ENCODE results near the gene VCAN.

The VCAN gene

DNA sequence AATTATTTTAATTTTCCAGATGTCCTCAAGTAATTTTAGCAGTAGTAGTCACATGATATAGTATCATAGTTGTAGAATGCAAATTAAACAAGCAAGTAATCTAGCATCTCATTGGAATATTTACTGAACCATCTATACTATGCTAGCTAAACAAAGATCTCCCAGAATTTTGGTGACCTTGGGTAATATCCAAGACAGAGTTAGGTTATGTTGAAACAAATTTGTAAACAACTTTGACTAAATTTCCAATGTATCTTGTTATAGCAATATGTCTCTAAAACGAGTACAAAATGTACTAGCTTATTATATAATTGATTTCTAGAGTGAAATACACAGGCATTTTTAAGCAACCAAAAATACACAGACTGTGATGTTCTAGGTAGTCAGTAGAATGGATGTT, 41.5 kb downstream of the VCAN start:
- Histone ChIP-seq H3K9me3 (ENCODE audit: control insufficient read depth in 2 of 2, low read length in 2 of 2) (no peaks in the 10 kb centered on the region), H3K4me1 (ENCODE audit: control insufficient read depth in 2 of 2, insufficient read depth in 2 of 2, low read length in 2 of 2) (no peaks in the 10 kb centered on the region), H3K36me3 (ENCODE audit: control insufficient read depth in 2 of 2, insufficient read depth in 2 of 2, low read length in 2 of 2) (no peaks in the 10 kb centered on the region), H3K9ac (ENCODE audit: low read depth in 1 of 2, low read length in 2 of 2) (no peak overlapping the region), H3K27me3 (ENCODE audit: control insufficient read depth in 2 of 2, insufficient read depth in 2 of 2, low read length in 2 of 2) (no peaks in the 10 kb centered on the region), H3K27ac (ENCODE audit: low read depth in 2 of 2, low read length in 2 of 2) (no peak overlapping the region), H3K4me3 (ENCODE audit: low read length in 2 of 2) (no peak overlapping the region)

DNA sequence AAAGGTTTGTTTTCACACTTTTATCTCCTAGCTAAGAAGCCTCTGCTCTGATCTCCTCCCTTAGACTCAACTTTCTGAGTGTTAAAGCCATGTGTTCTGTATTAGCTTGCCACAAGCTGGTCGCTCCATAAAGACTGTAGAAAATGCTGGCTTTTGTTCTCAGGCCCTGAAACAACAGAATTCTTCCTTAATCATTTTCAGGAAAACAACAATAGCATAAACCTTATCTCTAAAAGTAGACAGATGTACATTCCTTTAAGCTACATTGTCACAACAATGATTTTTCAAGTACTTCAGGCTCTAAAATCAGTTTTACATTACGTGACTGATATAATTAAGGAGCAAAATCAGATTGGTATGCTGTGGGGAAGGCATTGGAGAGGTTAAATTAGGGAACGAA, 41.9 kb downstream of the VCAN start:
- H3K27me3 ChIP-seq (ENCODE audit: control insufficient read depth in 2 of 2, insufficient read depth in 2 of 2, low read length in 2 of 2): no peaks in the 10 kb centered on the region
- no peaks in the 10 kb centered on the region for H3K36me3 ChIP-seq (ENCODE audit: control insufficient read depth in 2 of 2, insufficient read depth in 2 of 2, low read length in 2 of 2)
- no peaks in the 10 kb centered on the region for H3K9me3 ChIP-seq (ENCODE audit: control insufficient read depth in 2 of 2, low read length in 2 of 2)
- H3K9ac ChIP-seq (ENCODE audit: low read depth in 1 of 2, low read length in 2 of 2): no peak overlapping the region
- no peaks in the 10 kb centered on the region for H3K4me1 ChIP-seq (ENCODE audit: control insufficient read depth in 2 of 2, insufficient read depth in 2 of 2, low read length in 2 of 2)
- no peak overlapping the region for H3K27ac ChIP-seq (ENCODE audit: low read depth in 2 of 2, low read length in 2 of 2)
- no peak overlapping the region for H3K4me3 ChIP-seq (ENCODE audit: low read length in 2 of 2)

DNA sequence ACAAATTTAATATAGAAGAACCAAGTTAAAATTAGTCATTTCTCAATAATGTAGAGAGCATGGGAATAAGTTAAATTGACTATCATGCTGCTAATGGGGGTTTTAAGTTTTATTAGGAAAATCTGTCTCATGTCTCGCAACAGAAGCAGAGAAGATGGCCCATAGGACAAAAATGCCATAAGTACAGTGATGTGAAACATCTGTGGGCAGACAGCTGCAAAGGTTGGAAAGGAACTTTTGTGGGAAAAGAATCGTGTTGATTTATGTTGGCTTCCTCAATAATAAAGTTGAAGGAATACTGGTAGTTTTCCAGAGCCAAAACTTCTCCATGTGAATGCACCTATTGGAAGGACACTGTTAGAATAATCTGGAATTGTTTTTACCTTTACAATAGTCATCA, 44.8 kb downstream of the VCAN start:
- Histone ChIP-seq H3K9ac (ENCODE audit: low read depth in 1 of 2, low read length in 2 of 2) (no peak overlapping the region), H3K27ac (ENCODE audit: low read depth in 2 of 2, low read length in 2 of 2) (no peak overlapping the region), H3K27me3 (ENCODE audit: control insufficient read depth in 2 of 2, insufficient read depth in 2 of 2, low read length in 2 of 2) (no peaks in the 10 kb centered on the region), H3K4me1 (ENCODE audit: control insufficient read depth in 2 of 2, insufficient read depth in 2 of 2, low read length in 2 of 2) (no peaks in the 10 kb centered on the region), H3K9me3 (ENCODE audit: control insufficient read depth in 2 of 2, low read length in 2 of 2) (no peaks in the 10 kb centered on the region), H3K36me3 (ENCODE audit: control insufficient read depth in 2 of 2, insufficient read depth in 2 of 2, low read length in 2 of 2) (no peaks in the 10 kb centered on the region), H3K4me3 (ENCODE audit: low read length in 2 of 2) (no peak overlapping the region)

DNA sequence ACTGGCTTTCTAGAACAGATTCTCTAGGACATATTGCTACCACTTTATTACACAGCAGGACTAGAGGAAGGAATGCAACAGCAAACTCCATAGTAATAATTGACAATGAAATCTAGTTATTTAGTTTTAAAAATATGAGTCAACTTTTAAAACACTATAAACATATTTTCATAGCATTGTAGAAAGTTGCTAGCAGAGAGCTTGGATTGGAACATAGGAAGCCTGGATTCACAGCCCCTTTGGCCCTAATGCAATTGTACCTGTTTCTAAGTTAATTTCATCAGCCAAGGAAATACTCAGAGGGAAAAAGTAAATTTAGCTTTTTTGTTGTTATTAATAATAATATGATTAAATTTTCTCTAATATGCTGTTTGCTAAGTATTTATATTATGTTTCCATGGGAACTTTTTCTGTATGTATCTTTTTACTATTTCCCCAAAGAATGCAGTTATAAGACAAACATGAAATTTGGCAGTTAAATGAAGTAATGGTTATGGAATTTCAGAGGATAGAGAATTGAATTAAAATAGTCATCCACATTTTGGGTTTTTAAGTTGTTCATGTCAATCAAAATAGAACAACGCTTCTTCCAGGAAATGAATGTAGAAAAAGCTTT, 45.6 kb downstream of the VCAN start:
- H3K9me3 ChIP-seq (ENCODE audit: control insufficient read depth in 2 of 2, low read length in 2 of 2): no peaks in the 10 kb centered on the region
- H3K27ac ChIP-seq (ENCODE audit: low read depth in 2 of 2, low read length in 2 of 2): no peak overlapping the region
- H3K36me3 ChIP-seq (ENCODE audit: control insufficient read depth in 2 of 2, insufficient read depth in 2 of 2, low read length in 2 of 2): no peaks in the 10 kb centered on the region
- no peaks in the 10 kb centered on the region for H3K27me3 ChIP-seq (ENCODE audit: control insufficient read depth in 2 of 2, insufficient read depth in 2 of 2, low read length in 2 of 2)
- no peaks in the 10 kb centered on the region for H3K4me1 ChIP-seq (ENCODE audit: control insufficient read depth in 2 of 2, insufficient read depth in 2 of 2, low read length in 2 of 2)
- no peak overlapping the region for H3K9ac ChIP-seq (ENCODE audit: low read depth in 1 of 2, low read length in 2 of 2)
- no peak overlapping the region for H3K4me3 ChIP-seq (ENCODE audit: low read length in 2 of 2)

DNA sequence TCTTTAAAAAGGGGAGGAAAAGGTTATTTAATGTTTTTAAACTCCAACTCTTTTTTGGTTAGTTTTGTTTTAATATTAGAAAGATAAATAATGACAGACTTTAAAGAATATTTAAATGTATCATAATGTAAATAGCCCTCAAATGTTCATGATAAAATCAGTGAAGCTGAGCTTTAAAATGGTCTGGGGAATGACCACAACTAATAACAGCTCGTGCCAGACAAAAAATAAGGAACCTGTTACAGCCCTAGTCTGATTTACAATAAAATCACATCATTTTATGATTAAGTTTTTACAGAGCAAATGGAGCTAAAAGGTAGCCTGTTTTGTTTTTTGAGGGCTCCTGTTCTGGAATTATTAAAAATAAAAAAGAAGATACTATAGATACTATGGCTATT, 46.1 kb downstream of the VCAN start:
- H3K4me1 ChIP-seq (ENCODE audit: control insufficient read depth in 2 of 2, insufficient read depth in 2 of 2, low read length in 2 of 2): no peaks in the 10 kb centered on the region
- H3K9me3 ChIP-seq (ENCODE audit: control insufficient read depth in 2 of 2, low read length in 2 of 2): no peaks in the 10 kb centered on the region
- H3K9ac ChIP-seq (ENCODE audit: low read depth in 1 of 2, low read length in 2 of 2): no peak overlapping the region
- H3K27ac ChIP-seq (ENCODE audit: low read depth in 2 of 2, low read length in 2 of 2): no peak overlapping the region
- no peaks in the 10 kb centered on the region for H3K36me3 ChIP-seq (ENCODE audit: control insufficient read depth in 2 of 2, insufficient read depth in 2 of 2, low read length in 2 of 2)
- H3K4me3 ChIP-seq (ENCODE audit: low read length in 2 of 2): no peak overlapping the region
- H3K27me3 ChIP-seq (ENCODE audit: control insufficient read depth in 2 of 2, insufficient read depth in 2 of 2, low read length in 2 of 2): no peaks in the 10 kb centered on the region

DNA sequence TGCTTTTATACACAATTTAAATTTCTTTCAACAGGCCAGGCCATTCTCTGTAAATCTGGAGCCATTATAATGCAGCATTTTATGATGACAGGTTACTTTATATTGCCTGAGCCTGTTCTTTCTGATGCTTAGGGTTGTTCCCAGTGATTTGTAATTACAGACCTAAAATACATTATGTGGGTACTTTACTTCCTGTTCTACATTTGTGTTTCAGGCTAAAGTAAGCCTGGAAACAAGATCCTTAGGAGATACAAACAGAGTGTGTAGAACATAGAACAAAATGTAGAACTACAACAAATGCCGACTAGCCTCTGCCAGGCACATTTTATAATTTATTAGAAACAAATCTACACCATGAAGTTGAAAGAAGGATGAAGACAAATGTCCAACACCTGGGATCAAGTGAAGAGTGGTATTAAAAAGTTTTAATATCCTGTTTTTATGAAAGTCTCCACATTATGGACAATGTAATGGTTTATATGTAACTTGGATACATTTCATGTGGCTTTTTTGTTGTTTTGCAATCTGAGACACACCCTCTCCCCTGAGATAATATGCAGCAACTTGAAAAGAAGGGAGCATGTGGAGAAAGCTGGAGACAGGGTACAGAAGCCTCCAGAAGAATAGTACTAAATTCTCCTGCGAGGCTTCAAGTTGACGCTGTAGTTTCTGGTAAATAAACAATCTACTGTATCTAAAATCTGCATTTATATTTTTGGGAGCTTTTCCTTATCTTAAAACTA, 46.9 kb downstream of the VCAN start:
- H3K27ac ChIP-seq (ENCODE audit: low read depth in 2 of 2, low read length in 2 of 2): no peak overlapping the region
- no peak overlapping the region for H3K4me3 ChIP-seq (ENCODE audit: low read length in 2 of 2)
- H3K9me3 ChIP-seq (ENCODE audit: control insufficient read depth in 2 of 2, low read length in 2 of 2): no peaks in the 10 kb centered on the region
- H3K36me3 ChIP-seq (ENCODE audit: control insufficient read depth in 2 of 2, insufficient read depth in 2 of 2, low read length in 2 of 2): no peaks in the 10 kb centered on the region
- H3K9ac ChIP-seq (ENCODE audit: low read depth in 1 of 2, low read length in 2 of 2): no peak overlapping the region
- H3K4me1 ChIP-seq (ENCODE audit: control insufficient read depth in 2 of 2, insufficient read depth in 2 of 2, low read length in 2 of 2): no peaks in the 10 kb centered on the region
- no peaks in the 10 kb centered on the region for H3K27me3 ChIP-seq (ENCODE audit: control insufficient read depth in 2 of 2, insufficient read depth in 2 of 2, low read length in 2 of 2)

DNA sequence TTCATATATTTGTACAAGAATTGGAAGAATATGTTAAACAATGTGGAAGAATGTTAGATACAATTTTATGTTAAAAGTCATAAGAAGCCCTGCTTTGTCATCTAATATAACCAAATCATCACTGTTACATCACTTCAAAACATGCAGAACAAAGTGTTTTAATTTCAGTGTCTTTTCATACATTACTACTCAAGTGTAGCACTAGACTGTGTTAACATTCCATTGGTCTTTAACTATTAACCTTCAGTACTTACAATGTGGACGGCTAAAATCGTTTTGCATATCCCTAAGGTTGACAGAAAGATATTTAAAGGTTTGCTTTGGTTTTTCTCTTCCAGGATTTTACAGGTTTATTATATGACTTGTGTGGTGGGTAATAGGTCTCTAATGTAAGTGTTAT, 50.9 kb downstream of the VCAN start:
- Histone ChIP-seq H3K27ac (ENCODE audit: low read depth in 2 of 2, low read length in 2 of 2) (no peak overlapping the region), H3K36me3 (ENCODE audit: control insufficient read depth in 2 of 2, insufficient read depth in 2 of 2, low read length in 2 of 2) (no peaks in the 10 kb centered on the region), H3K4me3 (ENCODE audit: low read length in 2 of 2) (no peak overlapping the region), H3K9me3 (ENCODE audit: control insufficient read depth in 2 of 2, low read length in 2 of 2) (no peaks in the 10 kb centered on the region), H3K9ac (ENCODE audit: low read depth in 1 of 2, low read length in 2 of 2) (no peak overlapping the region), H3K4me1 (ENCODE audit: control insufficient read depth in 2 of 2, insufficient read depth in 2 of 2, low read length in 2 of 2) (no peaks in the 10 kb centered on the region), H3K27me3 (ENCODE audit: control insufficient read depth in 2 of 2, insufficient read depth in 2 of 2, low read length in 2 of 2) (no peaks in the 10 kb centered on the region)

DNA sequence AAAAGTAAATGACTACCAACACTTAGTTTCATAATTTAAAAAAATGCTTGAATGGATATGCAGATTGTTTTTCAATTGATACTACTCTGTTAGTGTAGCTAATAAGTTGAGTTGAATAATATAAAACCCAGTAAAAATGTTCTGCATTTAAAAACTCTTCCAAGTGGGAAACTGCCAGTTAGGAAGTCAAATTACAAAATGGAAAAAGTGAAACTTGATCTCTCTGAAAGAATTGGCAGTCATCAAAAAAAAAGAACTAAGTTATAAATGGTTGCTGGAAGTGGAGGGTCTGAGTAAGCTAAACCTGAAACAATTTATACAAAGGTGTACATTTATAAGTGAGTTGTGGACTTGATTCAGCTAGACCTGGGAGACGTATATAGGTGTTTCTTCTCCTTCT, 52.4 kb downstream of the VCAN start:
- Histone ChIP-seq H3K4me3 (ENCODE audit: low read length in 2 of 2) (no peak overlapping the region), H3K27ac (ENCODE audit: low read depth in 2 of 2, low read length in 2 of 2) (no peak overlapping the region), H3K4me1 (ENCODE audit: control insufficient read depth in 2 of 2, insufficient read depth in 2 of 2, low read length in 2 of 2) (no peaks in the 10 kb centered on the region), H3K9ac (ENCODE audit: low read depth in 1 of 2, low read length in 2 of 2) (no peak overlapping the region), H3K9me3 (ENCODE audit: control insufficient read depth in 2 of 2, low read length in 2 of 2) (no peaks in the 10 kb centered on the region), H3K36me3 (ENCODE audit: control insufficient read depth in 2 of 2, insufficient read depth in 2 of 2, low read length in 2 of 2) (no peaks in the 10 kb centered on the region), H3K27me3 (ENCODE audit: control insufficient read depth in 2 of 2, insufficient read depth in 2 of 2, low read length in 2 of 2) (no peaks in the 10 kb centered on the region)

DNA sequence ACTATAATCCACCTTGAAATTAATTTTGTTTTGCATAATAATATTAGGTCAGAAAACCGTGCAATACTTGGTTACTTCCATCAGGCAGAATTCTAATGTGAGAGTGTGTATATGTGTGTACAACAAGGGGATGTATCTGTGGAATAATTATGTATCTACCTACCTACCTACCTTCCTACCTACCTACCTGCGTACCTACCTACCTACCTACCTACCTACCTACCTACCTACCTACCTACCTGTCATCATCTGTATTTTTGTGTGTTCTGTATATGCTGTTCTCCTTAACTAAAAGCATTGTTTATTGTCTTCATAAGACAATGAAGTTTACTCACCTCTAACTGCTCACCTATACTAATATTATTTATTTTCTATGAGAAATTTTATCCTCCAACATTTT, 52.8 kb downstream of the VCAN start:
- no peak overlapping the region for H3K27ac ChIP-seq (ENCODE audit: low read depth in 2 of 2, low read length in 2 of 2)
- H3K9me3 ChIP-seq (ENCODE audit: control insufficient read depth in 2 of 2, low read length in 2 of 2): no peaks in the 10 kb centered on the region
- no peaks in the 10 kb centered on the region for H3K36me3 ChIP-seq (ENCODE audit: control insufficient read depth in 2 of 2, insufficient read depth in 2 of 2, low read length in 2 of 2)
- H3K4me3 ChIP-seq (ENCODE audit: low read length in 2 of 2): no peak overlapping the region
- H3K9ac ChIP-seq (ENCODE audit: low read depth in 1 of 2, low read length in 2 of 2): no peak overlapping the region
- H3K4me1 ChIP-seq (ENCODE audit: control insufficient read depth in 2 of 2, insufficient read depth in 2 of 2, low read length in 2 of 2): no peaks in the 10 kb centered on the region
- H3K27me3 ChIP-seq (ENCODE audit: control insufficient read depth in 2 of 2, insufficient read depth in 2 of 2, low read length in 2 of 2): no peaks in the 10 kb centered on the region

DNA sequence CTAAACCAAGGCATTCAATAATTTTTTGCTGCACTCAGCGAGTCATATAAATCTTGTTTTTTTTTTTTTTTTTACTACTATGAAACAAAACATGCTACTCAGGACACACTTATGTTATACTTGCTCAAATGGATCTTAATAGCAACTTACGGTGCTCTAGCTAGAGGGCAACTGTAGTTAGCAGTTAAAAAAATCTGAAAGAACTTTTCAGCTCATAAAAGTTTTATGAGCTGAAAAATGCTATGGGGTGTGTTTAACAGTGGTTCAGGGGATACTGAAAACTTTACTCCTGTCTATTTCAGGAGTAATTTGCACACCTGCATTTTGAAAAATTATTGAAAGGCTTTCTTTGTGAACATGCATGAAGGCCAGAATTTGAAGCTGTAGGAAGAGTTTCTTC, 53.4 kb downstream of the VCAN start:
- H3K9ac ChIP-seq (ENCODE audit: low read depth in 1 of 2, low read length in 2 of 2): no peak overlapping the region
- H3K36me3 ChIP-seq (ENCODE audit: control insufficient read depth in 2 of 2, insufficient read depth in 2 of 2, low read length in 2 of 2): no peaks in the 10 kb centered on the region
- no peaks in the 10 kb centered on the region for H3K27me3 ChIP-seq (ENCODE audit: control insufficient read depth in 2 of 2, insufficient read depth in 2 of 2, low read length in 2 of 2)
- H3K4me1 ChIP-seq (ENCODE audit: control insufficient read depth in 2 of 2, insufficient read depth in 2 of 2, low read length in 2 of 2): no peaks in the 10 kb centered on the region
- H3K9me3 ChIP-seq (ENCODE audit: control insufficient read depth in 2 of 2, low read length in 2 of 2): no peaks in the 10 kb centered on the region
- H3K27ac ChIP-seq (ENCODE audit: low read depth in 2 of 2, low read length in 2 of 2): no peak overlapping the region
- no peak overlapping the region for H3K4me3 ChIP-seq (ENCODE audit: low read length in 2 of 2)

All from mucosa of rectum (tissue), 2 donors.